Loucy (cell line): ENCODE data around the gene MGLL.

ENCODE experiments used
- CTCF ChIP-seq: fragments of 200-600 bp; sonication (generic); conservative IDR thresholded peaks from 2 replicates; pipeline ENCODE4 v1.5.1; 2014; ENCODE audit warnings: mild to moderate bottlenecking, antibody characterized with exemption, low read length
- EZH2phosphoT487 ChIP-seq: fragments of 200-600 bp; IDR thresholded peaks from 2 replicates; pipeline ENCODE4 v1.6.1; 2018; ENCODE audit warnings: antibody characterized with exemption, mild to moderate bottlenecking, moderate library complexity, borderline replicate concordance

DNA sequence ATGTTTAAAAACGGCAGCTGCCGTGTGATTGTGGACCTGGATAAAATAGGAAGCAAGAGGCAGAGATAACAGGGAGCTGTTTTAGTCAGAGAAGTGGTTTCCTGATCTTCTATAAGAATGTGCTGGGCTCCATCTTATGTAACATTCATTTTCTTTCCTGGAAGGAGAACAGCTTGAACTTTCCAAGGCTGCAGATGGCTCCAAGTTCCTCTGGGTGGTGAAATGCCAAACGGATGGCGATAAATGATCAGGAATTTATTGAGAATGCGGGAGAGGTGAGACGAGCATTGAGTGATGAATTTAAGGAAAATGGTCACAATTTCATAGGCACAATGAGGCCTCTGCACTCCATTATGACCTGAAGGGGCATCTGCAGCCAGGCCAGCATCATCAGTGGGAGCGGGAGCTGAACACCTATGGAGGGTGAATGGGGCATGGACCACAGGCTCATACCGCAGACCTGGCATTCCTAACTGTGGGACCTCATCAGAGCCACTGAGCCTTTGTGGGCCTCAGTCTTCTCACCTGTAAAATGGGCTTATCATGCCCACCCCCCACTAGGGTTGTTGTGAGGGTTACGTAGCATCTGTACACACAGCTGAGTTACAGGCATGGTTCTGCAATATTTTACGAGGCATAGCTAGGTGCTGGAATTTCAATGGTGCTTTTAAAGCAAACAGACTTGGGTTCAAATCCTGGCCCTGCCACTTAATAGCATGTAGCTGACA lies 17.1 kb downstream of the MGLL start:
- TF ChIP-seq CTCF (no peak), EZH2phosphoT487 (no peak)
